Endothelial cell of umbilical vein (primary cell): ENCODE results near the gene DLL1. TPM values are rescaled to one million over a fixed set of nuclear protein-coding genes. Genes with fewer than 3 reads are reported as not detected.

Experiments
- BruUV-seq: library from RNA; stranded (reverse); fragments of 400-500 nt; replicated peaks from 2 replicates; lab custom pipeline; 2021; lab: Mats Ljungman, UMichigan
- CTCF ChIA-PET: fragments of 300-600, 350-600 bp; sonication (Branson Sonifier 250); formaldehyde crosslinking; loops from one replicate; lab custom pipeline; 2021; ENCODE audit warnings: antibody characterized with exemption, inconsistent platforms; lab: Charles Lee
- POLR2A ChIA-PET: fragments of 300-600, 350-600 bp; sonication (Branson Sonifier 250); formaldehyde crosslinking; loops from one replicate; lab custom pipeline; 2021; ENCODE audit warnings: antibody characterized with exemption, inconsistent platforms; lab: Charles Lee
- DNase-seq: peaks from one replicate; pipeline ENCODE4 v3.0.0-alpha.2; 2011; ENCODE audit warnings: low read depth, low spot score
- FAIRE-seq: peaks from 2 replicates; lab custom pipeline; 2011; peaks lifted over from hg19 to GRCh38; lab: Jason Lieb, UNC
- H2AFZ ChIP-seq: 2 replicates; pipeline ENCODE4 v1.6.0; 2012; ENCODE audit warnings: low read depth, low read length, control low read depth, inconsistent platforms
- H3K27ac ChIP-seq: 2 replicates; pipeline ENCODE4 v1.5.1; 2011; ENCODE audit warnings: low read depth, mild to moderate bottlenecking, control low read depth, low read length, moderate library complexity; ENCODE audit not compliant: insufficient read depth
- H3K27me3 ChIP-seq, 2 experiments: 2 replicates each; pipeline versions ENCODE4 v1.6.0 to v1.6.1; 2011; ENCODE audit warnings: low read length in 2 of 2, mixed read lengths in 1 of 2; ENCODE audit not compliant: control insufficient read depth in 2 of 2, insufficient read depth in 2 of 2
- H3K36me3 ChIP-seq, 2 experiments: 2 replicates in 1 of 2; 3 replicates in 1 of 2; pipeline ENCODE4 v1.5.1; 2011; ENCODE audit warnings: low read length in 2 of 2, mild to moderate bottlenecking in 1 of 2, moderate library complexity in 1 of 2; ENCODE audit not compliant: control insufficient read depth in 2 of 2, insufficient read depth in 2 of 2; ENCODE audit errors: extremely low read depth in 1 of 2
- H3K4me1 ChIP-seq: 3 replicates; pipeline ENCODE4 v1.5.1; 2011; ENCODE audit warnings: mild to moderate bottlenecking, low read length; ENCODE audit not compliant: control insufficient read depth, insufficient read depth; ENCODE audit errors: extremely low read depth
- H3K4me2 ChIP-seq: 2 replicates; pipeline ENCODE4 v1.6.1; 2011; ENCODE audit warnings: low read length, control low read depth, mixed read lengths; ENCODE audit not compliant: insufficient read depth
- H3K4me3 ChIP-seq, 3 experiments: fragments of 200-600 bp in 1 of 3; sonication (generic), shearing (Covaris generic) in 1 of 3; replicated peaks in 1 of 3; 2 replicates each; pipeline ENCODE4 v1.5.1; 2011 to 2016; ENCODE audit warnings: control low read depth in 3 of 3, low read length in 3 of 3, mild to moderate bottlenecking in 2 of 3, inconsistent platforms in 1 of 3, low read depth in 1 of 3, moderate library complexity in 1 of 3; ENCODE audit not compliant: insufficient read depth in 1 of 3
- H3K79me2 ChIP-seq: 2 replicates; pipeline ENCODE4 v1.6.0; 2012; ENCODE audit warnings: low read length, inconsistent platforms; ENCODE audit not compliant: control insufficient read depth, insufficient read depth
- H3K9ac ChIP-seq: replicated peaks from 2 replicates; pipeline ENCODE3; 2011; ENCODE audit warnings: low read length, control low read depth; ENCODE audit not compliant: insufficient read depth; ENCODE audit errors: extremely low read depth
- H3K9me1 ChIP-seq: replicated peaks from 3 replicates; pipeline ENCODE4 v1.6.0; 2011; ENCODE audit warnings: mild to moderate bottlenecking, low read length; ENCODE audit not compliant: control insufficient read depth, insufficient read depth; ENCODE audit errors: extremely low read depth
- H3K9me3 ChIP-seq: replicated peaks from 2 replicates; pipeline ENCODE4 v1.5.1; 2012; ENCODE audit warnings: low read length, inconsistent platforms; ENCODE audit not compliant: control insufficient read depth, insufficient read depth
- H4K20me1 ChIP-seq: replicated peaks from 2 replicates; pipeline ENCODE3; 2011; ENCODE audit warnings: mild to moderate bottlenecking, low read length; ENCODE audit not compliant: control insufficient read depth, insufficient read depth; ENCODE audit errors: extremely low read depth
- EZH2 ChIP-seq: IDR thresholded peaks from 2 replicates; pipeline ENCODE4 v1.6.1; 2012; ENCODE audit warnings: borderline replicate concordance, low read depth, mild to moderate bottlenecking, moderate library complexity, low read length, inconsistent platforms; ENCODE audit not compliant: severe bottlenecking
- FOS ChIP-seq: IDR thresholded peaks from 2 replicates; pipeline ENCODE4 v1.6.1; 2011; ENCODE audit warnings: mild to moderate bottlenecking, low read length, moderate library complexity, borderline replicate concordance; ENCODE audit not compliant: insufficient read depth
- GATA2 ChIP-seq: IDR thresholded peaks from 2 replicates; pipeline ENCODE4 v1.7.0; 2011; ENCODE audit warnings: low read depth, mild to moderate bottlenecking, moderate library complexity, mixed read lengths, low read length; ENCODE audit not compliant: insufficient read length, insufficient read depth
- JUN ChIP-seq: IDR thresholded peaks from 2 replicates; pipeline ENCODE4 v1.6.1; 2011; ENCODE audit warnings: borderline replicate concordance, low read depth; ENCODE audit not compliant: insufficient read length, insufficient read depth
- MYC ChIP-seq: IDR thresholded peaks from one replicate; pipeline ENCODE4 v1.6.1; 2011; ENCODE audit warnings: mild to moderate bottlenecking, low read depth, low read length
- POLR2A ChIP-seq: IDR thresholded peaks from 2 replicates; pipeline ENCODE4 v1.6.1; 2012; ENCODE audit warnings: low read depth, mild to moderate bottlenecking, control low read depth, low read length
- POLR2AphosphoS5 ChIP-seq: IDR thresholded peaks from 2 replicates; pipeline ENCODE4 v1.6.1; 2012; ENCODE audit warnings: low read depth, mild to moderate bottlenecking, control low read depth, low read length, moderate library complexity; ENCODE audit not compliant: insufficient read depth
- dilution Hi-C: fragments of 300-500 bp; cut with MboI; formaldehyde crosslinking; loops from one replicate; pipeline ENCODE4 v1.15.0; 2019; ENCODE audit warnings: low sequenced_read_pairs; ENCODE audit not compliant: extremely low pct_ligation_motif_present
- intact Hi-C: fragments of 100-400 bp; cut with micrococcal nuclease; formaldehyde crosslinking; loops from one replicate; pipeline ENCODE4 v1.10.0; 2022
- polyA plus RNA-seq, 4 experiments: library from polyadenylated mRNA; depleted of rRNA in 3 of 4; stranded (reverse) in 3 of 4; unstranded in 1 of 4; fragments of >200 nt; gene quantifications; 2 replicates each; pipeline versions ENCODE4 v1.2.1 to v1.2.3, GENCODE V29; 2011 to 2012; ENCODE audit warnings: missing spikeins in 1 of 4
- total RNA-seq: library from RNA; stranded (reverse); gene quantifications from 2 replicates; pipeline ENCODE4 v1.2.3, GENCODE V29; 2021
- TF ChIP-seq, protein P1 (sequence below), 2 donors: IDR thresholded peaks; 1 replicate in 1 of 2; 2 replicates in 1 of 2; pipeline ENCODE4 v1.5.1; 2011; ENCODE audit warnings: low read length in 2 of 2, mild to moderate bottlenecking in 2 of 2, moderate library complexity in 2 of 2, control low read depth in 1 of 2, inconsistent platforms in 1 of 2, low read depth in 1 of 2; ENCODE audit not compliant: insufficient read depth in 1 of 2; ENCODE audit errors: extremely low read depth in 1 of 2
- TF ChIP-seq, protein P2 (sequence below): IDR thresholded peaks from 2 replicates; pipeline ENCODE4 v1.6.1; 2011; ENCODE audit not compliant: insufficient read depth, insufficient read length

DLL1 gene
- total and polyA plus RNA-seq, 2 donors (not counting 3 experiments of a cell fraction or from before 2014, with no cell fraction given) = 1.4 to 2.3 TPM

DNA sequence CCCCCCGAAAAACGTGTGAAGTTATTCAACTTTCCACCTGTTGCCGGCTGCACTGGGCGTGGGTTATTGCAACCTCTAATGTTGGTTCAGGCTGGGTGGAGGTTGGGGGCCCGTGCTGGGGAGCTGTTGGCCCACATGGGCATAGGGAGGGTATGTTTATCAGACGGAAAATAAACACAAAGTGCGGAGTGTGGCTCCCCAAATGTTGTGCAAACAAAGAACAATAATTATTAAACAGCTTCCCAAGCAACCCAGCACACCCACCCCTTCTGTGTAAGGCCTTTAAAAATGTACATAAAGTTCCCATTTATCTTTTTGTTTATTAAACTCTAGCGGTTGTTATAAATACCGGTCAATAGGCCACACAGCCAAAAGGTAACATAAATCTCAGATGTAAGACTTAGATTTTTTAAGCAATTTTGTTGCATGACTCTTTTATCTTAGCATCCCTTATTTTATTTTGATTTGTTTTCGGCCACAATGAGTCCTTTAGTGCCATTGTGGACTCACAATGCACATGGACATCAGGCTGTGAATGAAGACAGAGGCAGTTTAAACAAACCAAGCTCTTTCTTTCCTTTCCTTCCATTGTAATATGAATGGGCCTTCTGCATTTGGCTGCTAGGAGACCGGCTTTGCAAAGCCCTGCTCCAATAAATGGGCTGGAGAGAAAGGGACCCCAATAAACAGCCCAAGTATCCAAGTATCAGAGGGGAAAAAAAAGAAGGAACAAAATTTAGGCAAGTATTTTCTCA, 6.9 kb upstream of the DLL1 start:
- no TSS peak for BruUV-seq
- no peaks in the 10 kb centered on the region for H3K36me3 ChIP-seq
- H4K20me1 ChIP-seq = no peaks in the 10 kb centered on the region
- no peaks in the 10 kb centered on the region for H3K9me1 ChIP-seq
- DNase-seq (no peak), FAIRE-seq (no peak)
- H3K4me1 ChIP-seq = peaks cover 7% of the 10 kb centered on the region
- CTCF ChIA-PET = interaction anchor here (1.0 kb wide), 1 partner anchor 466 kb away, joined by 3 read pairs; no protein-coding TSS in a partner anchor
- H3K4me2 ChIP-seq = no peak overlapping the region
- dilution Hi-C loops (no loop called here), intact Hi-C loops (no loop called here)
- POLR2A ChIA-PET = no interaction called here
- H2AFZ ChIP-seq = no peak overlapping the region
- no peaks in the 10 kb centered on the region for H3K9me3 ChIP-seq
- peaks cover 24 to 45% of the 10 kb centered on the region in 2 experiments for H3K27me3 ChIP-seq
- no peaks in the 10 kb centered on the region for H3K79me2 ChIP-seq
- no peak overlapping the region for H3K27ac ChIP-seq
- H3K4me3 ChIP-seq = no peak overlapping the region
- TF ChIP-seq POLR2A = no peak
- TF ChIP-seq, protein P1, sequence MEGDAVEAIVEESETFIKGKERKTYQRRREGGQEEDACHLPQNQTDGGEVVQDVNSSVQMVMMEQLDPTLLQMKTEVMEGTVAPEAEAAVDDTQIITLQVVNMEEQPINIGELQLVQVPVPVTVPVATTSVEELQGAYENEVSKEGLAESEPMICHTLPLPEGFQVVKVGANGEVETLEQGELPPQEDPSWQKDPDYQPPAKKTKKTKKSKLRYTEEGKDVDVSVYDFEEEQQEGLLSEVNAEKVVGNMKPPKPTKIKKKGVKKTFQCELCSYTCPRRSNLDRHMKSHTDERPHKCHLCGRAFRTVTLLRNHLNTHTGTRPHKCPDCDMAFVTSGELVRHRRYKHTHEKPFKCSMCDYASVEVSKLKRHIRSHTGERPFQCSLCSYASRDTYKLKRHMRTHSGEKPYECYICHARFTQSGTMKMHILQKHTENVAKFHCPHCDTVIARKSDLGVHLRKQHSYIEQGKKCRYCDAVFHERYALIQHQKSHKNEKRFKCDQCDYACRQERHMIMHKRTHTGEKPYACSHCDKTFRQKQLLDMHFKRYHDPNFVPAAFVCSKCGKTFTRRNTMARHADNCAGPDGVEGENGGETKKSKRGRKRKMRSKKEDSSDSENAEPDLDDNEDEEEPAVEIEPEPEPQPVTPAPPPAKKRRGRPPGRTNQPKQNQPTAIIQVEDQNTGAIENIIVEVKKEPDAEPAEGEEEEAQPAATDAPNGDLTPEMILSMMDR (IDR thresholded peaks at IDR 0.05; ENCODE audit: extremely low read depth in 1 of 2, insufficient read depth in 1 of 2, low read depth in 1 of 2, low read length in 2 of 2) = no peak
- no peak for TF ChIP-seq JUN
- TF ChIP-seq GATA2 = no peak
- TF ChIP-seq, protein P2, sequence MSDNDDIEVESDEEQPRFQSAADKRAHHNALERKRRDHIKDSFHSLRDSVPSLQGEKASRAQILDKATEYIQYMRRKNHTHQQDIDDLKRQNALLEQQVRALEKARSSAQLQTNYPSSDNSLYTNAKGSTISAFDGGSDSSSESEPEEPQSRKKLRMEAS = no peak
- TF ChIP-seq FOS = no peak
- TF ChIP-seq POLR2AphosphoS5 = no peak
- no peak for TF ChIP-seq MYC
- TF ChIP-seq EZH2 = no peak
- no peak overlapping the region for H3K9ac ChIP-seq
